ENCODE data around the gene LDHB.

GRCh38 chr12:21651821-21652220, 5.8 kb downstream of the LDHB start:
- TF ChIP-seq, protein P1, sequence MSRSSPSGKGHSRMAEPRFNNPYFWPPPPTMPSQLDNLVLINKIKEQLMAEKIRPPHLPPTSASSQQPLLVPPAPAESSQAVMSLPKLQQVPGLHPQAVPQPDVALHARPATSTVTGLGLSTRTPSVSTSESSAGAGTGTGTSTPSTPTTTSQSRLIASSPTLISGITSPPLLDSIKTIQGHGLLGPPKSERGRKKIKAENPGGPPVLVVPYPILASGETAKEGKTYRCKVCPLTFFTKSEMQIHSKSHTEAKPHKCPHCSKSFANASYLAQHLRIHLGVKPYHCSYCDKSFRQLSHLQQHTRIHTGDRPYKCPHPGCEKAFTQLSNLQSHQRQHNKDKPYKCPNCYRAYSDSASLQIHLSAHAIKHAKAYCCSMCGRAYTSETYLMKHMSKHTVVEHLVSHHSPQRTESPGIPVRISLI (tag by site-specific recombination; IDR thresholded peaks at IDR 0.05) = no peak
- TF ChIP-seq, protein P2, sequence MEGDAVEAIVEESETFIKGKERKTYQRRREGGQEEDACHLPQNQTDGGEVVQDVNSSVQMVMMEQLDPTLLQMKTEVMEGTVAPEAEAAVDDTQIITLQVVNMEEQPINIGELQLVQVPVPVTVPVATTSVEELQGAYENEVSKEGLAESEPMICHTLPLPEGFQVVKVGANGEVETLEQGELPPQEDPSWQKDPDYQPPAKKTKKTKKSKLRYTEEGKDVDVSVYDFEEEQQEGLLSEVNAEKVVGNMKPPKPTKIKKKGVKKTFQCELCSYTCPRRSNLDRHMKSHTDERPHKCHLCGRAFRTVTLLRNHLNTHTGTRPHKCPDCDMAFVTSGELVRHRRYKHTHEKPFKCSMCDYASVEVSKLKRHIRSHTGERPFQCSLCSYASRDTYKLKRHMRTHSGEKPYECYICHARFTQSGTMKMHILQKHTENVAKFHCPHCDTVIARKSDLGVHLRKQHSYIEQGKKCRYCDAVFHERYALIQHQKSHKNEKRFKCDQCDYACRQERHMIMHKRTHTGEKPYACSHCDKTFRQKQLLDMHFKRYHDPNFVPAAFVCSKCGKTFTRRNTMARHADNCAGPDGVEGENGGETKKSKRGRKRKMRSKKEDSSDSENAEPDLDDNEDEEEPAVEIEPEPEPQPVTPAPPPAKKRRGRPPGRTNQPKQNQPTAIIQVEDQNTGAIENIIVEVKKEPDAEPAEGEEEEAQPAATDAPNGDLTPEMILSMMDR (tag by site-specific recombination; IDR thresholded peaks at IDR 0.05) = no peak
- no peak for TF ChIP-seq ZNF548 (tag by site-specific recombination; IDR thresholded peaks at IDR 0.05)
